Transverse colon (tissue), 4 donors: ENCODE results near the gene MPO.

Experiments used
- CTCF ChIP-seq, 5 experiments: fragments of 200-600 bp in 3 of 5; fragments of 450-650 bp in 2 of 5; sonication (generic) in 3 of 5; IDR thresholded peaks; 1 replicate in 2 of 5; 2 replicates in 3 of 5; pipeline ENCODE4 v1.5.1; 2016 to 2017; ENCODE audit warnings: antibody characterized with exemption in 5 of 5, inconsistent platforms in 3 of 5, mild to moderate bottlenecking in 2 of 5, moderate library complexity in 1 of 5
- POLR2A ChIP-seq: fragments of 450-650 bp; IDR thresholded peaks from one replicate; pipeline ENCODE4 v1.6.1; 2016; ENCODE audit warnings: antibody characterized with exemption, mild to moderate bottlenecking, moderate library complexity
- POLR2AphosphoS5 ChIP-seq, 3 donors: sonication (generic); formaldehyde crosslinking; IDR thresholded peaks; one replicate each; pipeline ENCODE4 v1.6.1; 2016; ENCODE audit warnings: antibody characterized with exemption in 3 of 3

GRCh38 chr17:58232707-58233156 is 48.0 kb downstream of the MPO start:
- no peak for TF ChIP-seq CTCF (IDR thresholded peaks at IDR 0.05)
- no peak for TF ChIP-seq POLR2AphosphoS5 (IDR thresholded peaks at IDR 0.05)
- TF ChIP-seq POLR2A, result no peak
